Ovary (tissue), 9 donors: ENCODE results near the gene UNC13B. TPM values are rescaled to one million over a fixed set of nuclear protein-coding genes. Genes with fewer than 3 reads are reported as not detected.

Source experiments
- DNase-seq, 5 donors: peaks; one replicate each; pipeline ENCODE4 v3.0.0-alpha.2; 2019 to 2020
- H3K27ac ChIP-seq, 2 donors: fragments of 200-600 bp; one replicate each; pipeline versions ENCODE4 v1.5.1 to v1.8.0; 2019 to 2022
- H3K27me3 ChIP-seq: fragments of 200-600 bp; one replicate; pipeline ENCODE4 v1.8.0; 2022
- H3K36me3 ChIP-seq: fragments of 200-600 bp; sonication (generic); one replicate; pipeline ENCODE4 v1.5.1; 2019
- H3K4me1 ChIP-seq: one replicate; pipeline ENCODE4 v1.8.1; 2013; ENCODE audit warnings: mild to moderate bottlenecking, moderate library complexity; ENCODE audit not compliant: insufficient read depth
- H3K4me3 ChIP-seq: fragments of 200-600 bp; sonication (generic); one replicate; pipeline ENCODE4 v1.5.1; 2017
- H3K9me3 ChIP-seq, 2 donors: fragments of 200-600 bp in 1 of 2; sonication (generic) in 1 of 2; one replicate each; pipeline versions ENCODE4 v1.5.1 to v1.8.1; 2013 to 2019; ENCODE audit warnings: mild to moderate bottlenecking in 1 of 2, moderate library complexity in 1 of 2
- CTCF ChIP-seq, 3 donors: fragments of 450-650 bp in 2 of 3; fragments of 200-600 bp in 1 of 3; IDR thresholded peaks; one replicate each; pipeline versions ENCODE4 v1.5.1 to v1.8.0; 2016 to 2022; ENCODE audit warnings: antibody characterized with exemption in 3 of 3, mild to moderate bottlenecking in 1 of 3
- EP300 ChIP-seq: sonication (generic); formaldehyde crosslinking; IDR thresholded peaks from one replicate; pipeline ENCODE4 v1.6.1; 2017; ENCODE audit warnings: antibody characterized with exemption
- POLR2A ChIP-seq: fragments of 450-650 bp; IDR thresholded peaks from one replicate; pipeline ENCODE4 v1.6.1; 2017; ENCODE audit warnings: antibody characterized with exemption, mild to moderate bottlenecking, moderate library complexity
- WGBS, 3 donors: extraction: QIAGEN DNeasy Blood & Tissue Kit in 1 of 3; methylation state at CpG; one replicate each; pipeline versions ENCODE4 v1.1.5 to v1.1.7; 2013 to 2017; 5-methylcytosine and 5-hydroxymethylcytosine counted together
- intact Hi-C, 4 donors: fragments of 100-400 bp; cut with DNase I; formaldehyde crosslinking; loops; one replicate each; pipeline versions ENCODE4 v1.11.0 to v1.15.1; 2022 to 2023
- polyA plus RNA-seq, 2 donors: library from polyadenylated mRNA; stranded (reverse); fragments of 200-250 nt in 1 of 2; fragments of 350-450 nt in 1 of 2; fragmentation: Illumina TruSeq in 1 of 2; extraction: RNeasy Lipid Tissue Mini Kit (QIAGEN cat#74804) in 1 of 2; gene quantifications; one replicate each; pipeline ENCODE4 v1.2.3, GENCODE V29; 2013 to 2014
- total RNA-seq, 7 donors: library from RNA; depleted of rRNA in 2 of 7; stranded (reverse); fragments of >200 nt in 2 of 7; fragmentation: NEBNext Ultra II Directional in 3 of 7; extraction: Animal tissue kit (Norgen Biotek cat#: 25700) in 3 of 7; gene quantifications; one replicate each; pipeline versions ENCODE4 v1.1.0 to v1.2.4, GENCODE V29; 2016 to 2023
- donor health status: DM: no; HTN: no; CAD: no; lungs with moderate emphysema.
- donor health status: DM: no; HTN: no; CAD: no.
- donor health status: Bipolar disorder and iron deficiency.
- donor health status: DM: yes; HTN: yes; CAD: no.
- donor health status: DM: no; HTN: no; CAD: no.
- donor health status: DM: yes; HTN: yes; CAD: no.

Gene UNC13B
- total and polyA plus RNA-seq, 9 donors: 5.7 to 30.2 (median 16.6) TPM

- no peak for TF ChIP-seq EP300
- TF ChIP-seq CTCF (IDR thresholded peaks at IDR 0.05): no peak
- TF ChIP-seq POLR2A: no peak
- no peak for DNase-seq
- WGBS, 3 donors: 64 to 82% (median 79%) methylated on average over 7 of the region's 7 CpGs
These were observed 116.0 kb downstream of the UNC13B start for GRCh38 chr9:35277628-35278359.

GRCh38 chr9:35279946-35280345 is 118.1 kb downstream of the UNC13B start:
- H3K27me3 ChIP-seq: no peaks in the 10 kb centered on the region
- no peak overlapping the region for H3K4me3 ChIP-seq
- intact Hi-C loops: no loop called here
- H3K27ac ChIP-seq: no peak overlapping the region
- TF ChIP-seq EP300: no peak
- TF ChIP-seq POLR2A: no peak
- TF ChIP-seq CTCF (IDR thresholded peaks at IDR 0.05): no peak
- 79 to 87% (median 80%) methylated on average over 2 of the region's 2 CpGs for whole genome bisulfite sequencing, 3 donors
- H3K9me3 ChIP-seq: no peaks in the 10 kb centered on the region
- no peaks in the 10 kb centered on the region for H3K36me3 ChIP-seq
- H3K4me1 ChIP-seq: peaks cover 2% of the 10 kb centered on the region
- no peak for DNase-seq

More at GRCh38 chr9:35277628-35278359, 116.0 kb downstream of the UNC13B start:
- no peaks in the 10 kb centered on the region for H3K9me3 ChIP-seq
- peaks cover 2% of the 10 kb centered on the region for H3K4me1 ChIP-seq
- no peaks in the 10 kb centered on the region for H3K36me3 ChIP-seq
- no peak overlapping the region for H3K27ac ChIP-seq
- no peaks in the 10 kb centered on the region for H3K27me3 ChIP-seq
- intact Hi-C loops: no loop called here
- H3K4me3 ChIP-seq: no peak overlapping the region

- TF ChIP-seq CTCF (IDR thresholded peaks at IDR 0.05) (no peak), EP300 (no peak), POLR2A (no peak)
- DNase-seq: no peak
- 55 to 65% (median 63%) methylated on average over 1 of the region's 1 CpG for WGBS, 3 donors
- no peak overlapping the region for H3K4me3 ChIP-seq
- peaks cover 2% of the 10 kb centered on the region for H3K4me1 ChIP-seq
- no peak overlapping the region for H3K27ac ChIP-seq
- H3K36me3 ChIP-seq: no peaks in the 10 kb centered on the region
- intact Hi-C loops: no loop called here
- H3K9me3 ChIP-seq: no peaks in the 10 kb centered on the region
- H3K27me3 ChIP-seq: no peaks in the 10 kb centered on the region
These were observed 118.6 kb downstream of the UNC13B start for GRCh38 chr9:35280399-35280798.

GRCh38 chr9:35285731-35286130 is 123.9 kb downstream of the UNC13B start:
- H3K27ac ChIP-seq: no peak overlapping the region
- DNase-seq: no peak
- no peak overlapping the region for H3K4me3 ChIP-seq
- WGBS, 3 donors: 32 to 47% (median 38%) methylated on average over 1 of the region's 1 CpG
- no peaks in the 10 kb centered on the region for H3K27me3 ChIP-seq
- TF ChIP-seq CTCF (IDR thresholded peaks at IDR 0.05): no peak
- TF ChIP-seq EP300: no peak
- TF ChIP-seq POLR2A: no peak
- no peaks in the 10 kb centered on the region for H3K4me1 ChIP-seq
- intact Hi-C loops: no loop called here
- H3K36me3 ChIP-seq: no peaks in the 10 kb centered on the region
- no peaks in the 10 kb centered on the region for H3K9me3 ChIP-seq
